GM18517 (cell line): ENCODE results near the gene AS3MT.
"Not testable (repeated sequence)": the region's sequence is repeated elsewhere in the genome, so short reads cannot be mapped to it uniquely, and the experiment has no call there.

Experiments used
- ATAC-seq: cut with Tn5 transposase; IDR thresholded peaks from one replicate; pipeline ENCODE4 v1.9.1; 2021; ENCODE audit warnings: mild to moderate bottlenecking, moderate library complexity; ENCODE audit not compliant: unreplicated experiment

The AS3MT gene

DNA sequence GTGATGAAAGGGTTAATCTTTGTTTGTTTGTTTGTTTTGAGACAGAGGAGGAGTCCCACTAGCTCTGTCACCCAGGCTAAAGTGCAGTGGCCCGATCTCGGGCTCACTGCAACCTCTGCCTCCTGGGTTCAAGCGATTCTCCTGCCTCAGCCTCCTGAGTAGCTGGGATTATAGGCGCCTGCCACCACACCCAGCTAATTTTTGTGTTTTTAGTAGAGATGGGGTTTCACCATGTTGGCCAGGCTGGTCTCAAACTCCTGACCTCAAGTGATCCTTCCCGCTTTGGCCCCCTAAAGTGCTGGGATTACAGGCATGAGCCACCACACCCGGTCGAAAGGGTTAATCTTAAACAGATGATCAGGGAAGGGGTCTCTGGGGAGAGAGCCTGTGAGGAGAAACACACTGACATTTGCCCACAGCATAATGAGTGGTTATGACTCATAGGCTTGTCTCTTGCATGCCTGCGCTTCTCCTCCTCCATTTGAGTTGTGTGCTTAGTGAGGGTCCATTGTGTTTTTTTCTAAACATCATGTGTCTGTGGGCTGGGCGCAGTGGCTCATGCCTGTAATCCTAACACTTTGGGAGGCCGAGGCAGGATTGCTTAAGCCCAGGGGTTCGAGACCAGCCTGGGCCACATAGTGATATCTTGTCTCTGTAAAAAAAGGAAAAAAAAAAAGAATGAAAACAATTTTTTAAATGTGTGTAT, 13.4 kb upstream of the AS3MT start:
- not testable (repeated sequence) for ATAC-seq

- no peak for ATAC-seq
Observed at GRCh38 chr10:102856758-102857424, 12.4 kb upstream of the AS3MT start.

DNA sequence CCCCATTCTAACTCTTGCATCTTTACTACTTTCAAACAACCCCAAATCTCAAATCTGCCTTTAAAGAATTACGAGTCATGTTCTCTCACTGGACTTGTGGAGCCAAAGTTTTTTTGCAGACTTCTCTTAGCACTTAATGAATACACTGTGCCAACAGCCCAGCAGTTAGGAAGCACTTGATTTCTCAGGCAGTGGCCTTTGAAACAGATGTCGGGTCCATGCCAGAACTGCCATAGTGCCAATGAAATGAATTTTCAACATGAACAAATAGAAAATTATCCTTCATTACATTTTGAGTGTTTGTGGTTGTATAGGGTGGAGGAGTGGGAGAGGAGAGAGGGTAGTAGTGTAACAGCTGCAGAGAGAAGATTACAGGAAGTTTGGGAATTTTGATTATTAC, 9.4 kb upstream of the AS3MT start:
- no peak for ATAC-seq

- no peak for ATAC-seq
Observed at GRCh38 chr10:102863660-102864059, 5.6 kb upstream of the AS3MT start.

GRCh38 chr10:102865620-102866019, 3.6 kb upstream of the AS3MT start:
- no peak for ATAC-seq

- ATAC-seq: no peak
Observed at GRCh38 chr10:102868911-102869257, 386 bp upstream of the AS3MT start.

- no peak for ATAC-seq
Observed at GRCh38 chr10:102870221-102870620, 951 bp downstream of the AS3MT start.

DNA sequence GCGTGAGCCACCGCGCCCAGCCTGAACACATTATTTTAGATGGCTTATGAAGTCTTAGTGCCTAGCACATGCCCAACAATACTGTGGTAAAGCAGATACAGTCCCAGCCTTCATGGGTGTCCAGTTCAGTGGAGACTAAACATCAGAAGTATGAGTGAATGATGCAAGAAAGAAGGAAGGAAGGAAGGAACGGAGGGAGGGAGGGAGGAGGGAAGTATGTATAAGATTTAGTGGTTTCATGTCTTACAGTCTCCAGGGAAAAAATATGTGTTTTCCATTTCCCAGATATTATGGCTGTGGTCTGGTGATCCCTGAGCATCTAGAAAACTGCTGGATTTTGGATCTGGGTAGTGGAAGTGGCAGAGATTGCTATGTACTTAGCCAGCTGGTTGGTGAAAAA, 2.9 kb downstream of the AS3MT start:
- no peak for ATAC-seq

GRCh38 chr10:102876747-102877153, 7.5 kb downstream of the AS3MT start:
- ATAC-seq: no peak

GRCh38 chr10:102878629-102879028, 9.4 kb downstream of the AS3MT start:
- ATAC-seq: no peak

GRCh38 chr10:102880256-102880655, 11.0 kb downstream of the AS3MT start:
- ATAC-seq: no peak

GRCh38 chr10:102888048-102888447, 18.8 kb downstream of the AS3MT start:
- no peak for ATAC-seq

GRCh38 chr10:102894466-102895213, 25.4 kb downstream of the AS3MT start:
- ATAC-seq: no peak

DNA sequence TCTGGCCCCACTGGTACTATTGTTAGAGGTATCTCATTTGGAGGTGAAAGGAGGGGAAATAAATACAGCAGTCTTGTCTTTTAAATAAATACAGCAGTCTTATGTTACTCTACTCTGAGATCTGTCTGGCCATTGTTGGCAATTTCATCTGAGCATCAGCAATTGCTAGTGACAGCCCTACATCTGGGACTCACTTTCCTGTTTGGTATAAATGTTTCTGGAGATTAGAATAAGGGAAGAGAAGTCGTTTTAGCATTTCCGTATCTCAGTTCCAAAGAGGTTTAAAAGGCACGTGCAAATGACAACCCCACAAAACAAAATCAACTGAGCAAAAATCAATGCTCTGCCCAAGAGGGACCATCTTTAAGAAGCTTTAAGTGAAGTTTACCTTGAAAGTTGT, 30.7 kb downstream of the AS3MT start:
- ATAC-seq: no peak

- ATAC-seq: no peak
Observed at GRCh38 chr10:102904346-102904745, 35.1 kb downstream of the AS3MT start.

DNA sequence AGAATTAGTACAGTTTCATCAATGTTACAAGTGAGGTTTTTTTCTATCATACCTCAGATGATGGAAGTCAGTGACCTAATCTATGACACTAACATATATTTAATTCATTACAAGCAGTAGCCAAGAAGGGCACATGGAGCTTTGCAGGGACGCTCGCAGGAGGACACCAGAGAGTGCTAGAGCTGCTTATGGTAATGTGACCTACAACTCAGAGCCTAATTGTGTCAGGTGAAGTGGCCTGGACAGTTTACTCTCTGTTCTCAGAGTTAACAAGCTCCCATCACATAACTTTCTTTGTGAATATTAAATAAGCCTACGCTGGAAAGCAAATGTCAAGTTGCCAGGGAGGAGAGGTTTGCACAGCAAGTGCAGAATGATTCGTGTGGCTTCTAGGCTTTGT, 37.2 kb downstream of the AS3MT start:
- no peak for ATAC-seq

DNA sequence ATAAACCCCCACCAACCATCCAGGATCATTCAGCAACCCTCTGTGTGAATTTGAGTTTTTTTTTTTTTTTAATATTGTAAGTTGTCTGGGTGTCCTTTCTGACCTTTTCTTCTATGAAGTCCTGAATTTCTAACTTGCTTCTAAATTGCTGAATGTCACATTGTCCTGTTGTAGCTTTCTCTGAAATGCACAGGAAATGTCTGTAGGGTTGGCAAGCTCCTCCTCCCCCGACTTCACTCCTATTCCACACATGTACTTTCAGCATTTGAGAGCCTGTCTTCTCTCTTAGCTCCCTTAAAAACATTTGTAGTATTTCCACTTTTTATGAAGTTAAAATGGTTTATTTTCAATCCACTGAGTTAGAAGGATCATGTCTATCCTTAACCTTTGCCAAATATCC, 45.5 kb downstream of the AS3MT start:
- ATAC-seq: no peak

DNA sequence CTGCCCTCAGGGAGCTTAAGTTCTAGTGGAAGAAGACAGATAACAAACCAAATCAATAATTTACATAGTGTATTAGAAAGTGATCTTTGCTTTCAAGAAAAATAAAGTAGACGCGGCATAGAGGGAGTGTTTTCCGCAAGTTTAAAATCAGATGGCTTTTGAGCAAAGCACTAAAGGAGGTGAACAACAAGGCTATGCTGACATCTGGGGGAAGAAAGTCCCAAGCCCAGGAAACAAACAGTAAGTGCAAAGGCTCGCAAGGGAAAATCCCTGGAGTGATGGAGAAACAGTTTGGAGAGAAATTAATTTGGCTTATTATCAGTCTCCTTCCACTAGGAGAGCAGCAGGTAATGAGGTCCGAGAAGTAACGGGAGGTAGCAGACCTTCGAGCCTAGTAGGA, 46.9 kb downstream of the AS3MT start:
- no peak for ATAC-seq

GRCh38 chr10:102917314-102917961, 48.2 kb downstream of the AS3MT start:
- peak; percentile 26 for ATAC-seq

GRCh38 chr10:102917962-102918816, 48.9 kb downstream of the AS3MT start, which contains the start of gene CNNM2:
Gene CNNM2 (plus strand): TSS chr10:102918294. CDS start chr10:102918481, 187 bp downstream.
- peak; percentile 85 for ATAC-seq
